ENCODE measurements around the gene PPP2R2C.

Gene PPP2R2C

DNA sequence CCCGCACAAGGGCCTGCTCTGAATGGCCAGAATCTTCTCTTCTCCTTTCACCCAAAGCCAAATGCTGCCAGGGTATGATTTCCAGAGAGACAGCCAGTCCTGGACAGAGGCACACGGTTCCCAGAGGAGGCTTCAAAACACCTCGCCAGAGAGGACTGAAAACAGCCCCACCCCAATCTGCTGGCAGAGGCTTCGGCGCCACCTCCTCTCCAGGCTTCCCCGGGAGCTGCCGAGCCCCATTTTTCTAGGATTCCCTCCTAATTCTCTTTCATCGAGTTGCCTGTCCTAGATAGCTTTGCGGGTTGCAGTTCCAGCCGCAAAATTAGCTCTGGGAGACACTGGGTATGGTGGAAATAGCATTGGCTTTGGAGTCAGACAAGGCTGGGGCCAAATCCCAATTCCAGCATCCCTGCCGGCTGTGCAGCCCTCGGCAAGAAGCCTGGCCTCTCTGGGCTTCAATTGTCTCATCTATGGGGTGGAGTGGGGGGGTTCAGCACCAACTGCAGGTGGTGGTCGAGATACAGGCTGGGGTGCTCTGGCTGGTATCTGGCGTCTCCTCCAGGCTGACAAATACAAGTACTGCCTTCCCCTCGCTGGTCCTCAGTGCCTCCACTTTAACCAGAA lies 22.6 kb downstream of the PPP2R2C start:
- DNase-seq (ENCODE audit: insufficient read length, low spot score) (no peak), FAIRE-seq (no peak)

DNA sequence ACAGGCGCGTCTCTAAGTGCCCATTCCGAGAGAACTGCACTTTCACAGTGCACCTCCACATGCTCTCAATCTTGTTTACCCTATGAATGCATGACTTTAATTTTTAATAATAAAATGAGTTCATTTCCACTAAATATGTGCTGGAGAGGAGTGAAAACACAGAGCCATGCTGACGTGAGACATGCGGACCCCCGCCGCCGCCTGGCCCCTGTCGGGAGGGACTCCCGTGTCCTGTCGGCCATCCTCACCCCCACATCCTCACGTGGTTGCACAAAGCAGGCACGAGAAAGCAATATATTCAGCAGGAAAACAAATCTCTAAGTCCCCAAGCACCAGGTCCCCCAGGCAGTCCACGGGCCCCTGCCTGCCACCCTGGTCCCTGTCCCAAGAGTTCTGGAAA lies 23.1 kb downstream of the PPP2R2C start:
- FAIRE-seq = no peak

GRCh38 chr4:6448476-6449170 lies 23.8 kb downstream of the PPP2R2C start:
- no peak for FAIRE-seq
- DNase-seq (ENCODE audit: insufficient read length, low spot score) = no peak

More for the DNA sequence above, 23.1 kb downstream of the PPP2R2C start:
- no peak for DNase-seq (ENCODE audit: insufficient read length, low spot score)

DNA sequence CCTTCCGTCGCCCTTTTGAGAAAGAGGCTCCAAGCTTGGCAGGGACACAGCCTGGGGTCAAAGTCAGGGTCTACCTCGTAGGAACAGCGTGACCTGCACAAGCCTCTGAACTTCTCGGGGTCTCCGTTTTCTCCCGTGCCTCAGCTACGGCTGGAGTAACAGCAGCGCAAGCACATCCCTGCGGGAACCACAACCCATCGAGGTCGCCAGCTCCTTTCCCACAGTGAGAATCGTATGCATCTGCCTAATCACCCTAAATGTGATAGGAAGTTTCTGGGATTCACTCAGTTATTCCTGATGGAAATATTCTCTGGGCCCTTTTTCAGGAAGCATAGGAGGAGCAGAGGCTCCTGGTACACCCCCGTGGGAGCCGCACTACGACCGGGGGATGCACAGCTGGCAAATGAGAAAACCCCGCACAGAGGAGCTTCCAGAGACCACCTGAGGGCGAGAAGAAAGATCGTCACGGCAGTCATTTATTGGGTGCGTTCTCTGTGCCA lies 24.7 kb downstream of the PPP2R2C start:
- DNase-seq (ENCODE audit: insufficient read length, low spot score) (no peak), FAIRE-seq (no peak)

- DNase-seq (ENCODE audit: insufficient read length, low spot score) = no peak
- no peak for FAIRE-seq
Measured at GRCh38 chr4:6446538-6447451, 25.6 kb downstream of the PPP2R2C start.

GRCh38 chr4:6446130-6446482 lies 26.3 kb downstream of the PPP2R2C start:
- DNase-seq (ENCODE audit: insufficient read length, low spot score) (no peak), FAIRE-seq (no peak)

DNA sequence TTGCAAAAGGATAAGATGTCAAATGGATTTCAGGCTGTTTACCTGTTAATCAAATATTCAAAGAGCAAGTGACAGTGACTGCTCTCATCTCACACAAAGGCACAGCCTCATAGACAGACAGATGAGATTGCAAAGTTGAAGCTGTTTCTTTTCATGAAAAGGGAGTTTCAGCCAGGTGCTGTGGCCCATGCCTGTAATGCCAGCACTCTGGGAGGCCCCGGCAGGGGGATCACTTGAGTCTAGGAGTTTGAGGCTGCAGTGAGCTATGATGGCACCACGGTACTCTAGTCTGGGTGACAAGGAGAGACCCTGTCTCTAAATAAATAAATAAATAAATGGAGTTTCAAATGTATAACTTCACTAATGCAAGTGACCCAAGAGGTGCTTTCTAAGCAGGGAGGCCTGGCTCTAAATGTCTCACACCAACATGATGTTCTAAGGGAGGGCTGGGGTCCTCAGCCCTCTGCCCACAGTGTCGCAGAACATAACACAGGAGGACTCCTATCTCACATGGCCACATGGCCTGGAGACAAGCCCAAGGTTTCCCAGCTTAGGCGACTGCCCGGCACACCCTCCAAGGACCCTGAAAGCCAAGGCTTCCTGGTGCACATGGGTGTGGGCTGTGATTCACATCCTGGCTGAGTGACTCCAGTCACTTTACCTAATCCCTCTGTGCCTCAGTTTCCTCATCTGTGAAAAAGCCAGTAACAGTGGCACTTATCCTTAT lies 26.8 kb downstream of the PPP2R2C start:
- DNase-seq (ENCODE audit: insufficient read length, low spot score) = no peak
- FAIRE-seq = no peak

DNA sequence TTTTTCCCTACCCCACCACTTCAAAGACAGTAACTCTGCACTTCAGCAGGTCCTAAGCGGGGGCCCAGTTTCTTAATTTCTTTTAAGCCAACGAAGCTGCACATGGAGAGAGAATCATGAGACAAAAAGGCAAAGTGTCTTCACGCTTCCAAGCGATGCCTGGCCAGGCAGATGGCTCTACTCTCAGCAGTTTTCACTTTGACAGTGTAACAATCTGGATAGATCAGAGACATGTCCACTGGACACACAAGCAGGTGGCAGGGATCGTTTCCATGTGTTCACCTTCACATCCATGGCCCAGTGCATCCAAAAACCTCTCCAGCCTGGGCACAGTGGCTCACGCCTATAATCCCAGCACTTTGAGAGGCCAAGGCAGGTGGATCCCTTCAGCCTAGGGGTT lies 27.8 kb downstream of the PPP2R2C start:
- FAIRE-seq = no peak
- DNase-seq (ENCODE audit: insufficient read length, low spot score) = no peak

GRCh38 chr4:6443035-6444023 lies 29.1 kb downstream of the PPP2R2C start:
- no peak for FAIRE-seq

GRCh38 chr4:6442555-6442954 lies 29.9 kb downstream of the PPP2R2C start:
- FAIRE-seq = no peak
- DNase-seq (ENCODE audit: insufficient read length, low spot score) = no peak

More at GRCh38 chr4:6443035-6444023, 29.1 kb downstream of the PPP2R2C start:
- no peak for DNase-seq (ENCODE audit: insufficient read length, low spot score)

GRCh38 chr4:6441758-6442157 lies 30.7 kb downstream of the PPP2R2C start:
- FAIRE-seq = no peak
- DNase-seq (ENCODE audit: insufficient read length, low spot score) = no peak

DNA sequence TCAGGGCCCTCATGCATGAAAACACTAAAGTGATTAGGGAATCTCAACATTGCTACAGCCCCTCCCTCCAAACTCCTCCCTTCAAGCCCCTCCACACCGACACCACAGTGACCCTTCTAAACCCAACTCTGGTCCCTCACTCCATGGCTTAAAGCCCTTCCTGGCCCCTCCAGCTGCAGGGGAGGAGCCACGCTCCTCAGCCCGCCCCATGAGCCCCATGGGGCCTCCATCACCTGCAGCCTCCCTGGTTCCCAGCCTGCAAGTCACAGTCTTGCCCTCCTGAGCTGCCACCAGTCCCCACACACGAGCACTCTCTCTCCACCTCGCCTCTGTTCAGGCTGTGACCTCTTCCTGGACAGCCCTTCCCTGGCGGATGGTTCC lies 31.2 kb downstream of the PPP2R2C start:
- no peak for DNase-seq (ENCODE audit: insufficient read length, low spot score)
- FAIRE-seq = no peak

DNA sequence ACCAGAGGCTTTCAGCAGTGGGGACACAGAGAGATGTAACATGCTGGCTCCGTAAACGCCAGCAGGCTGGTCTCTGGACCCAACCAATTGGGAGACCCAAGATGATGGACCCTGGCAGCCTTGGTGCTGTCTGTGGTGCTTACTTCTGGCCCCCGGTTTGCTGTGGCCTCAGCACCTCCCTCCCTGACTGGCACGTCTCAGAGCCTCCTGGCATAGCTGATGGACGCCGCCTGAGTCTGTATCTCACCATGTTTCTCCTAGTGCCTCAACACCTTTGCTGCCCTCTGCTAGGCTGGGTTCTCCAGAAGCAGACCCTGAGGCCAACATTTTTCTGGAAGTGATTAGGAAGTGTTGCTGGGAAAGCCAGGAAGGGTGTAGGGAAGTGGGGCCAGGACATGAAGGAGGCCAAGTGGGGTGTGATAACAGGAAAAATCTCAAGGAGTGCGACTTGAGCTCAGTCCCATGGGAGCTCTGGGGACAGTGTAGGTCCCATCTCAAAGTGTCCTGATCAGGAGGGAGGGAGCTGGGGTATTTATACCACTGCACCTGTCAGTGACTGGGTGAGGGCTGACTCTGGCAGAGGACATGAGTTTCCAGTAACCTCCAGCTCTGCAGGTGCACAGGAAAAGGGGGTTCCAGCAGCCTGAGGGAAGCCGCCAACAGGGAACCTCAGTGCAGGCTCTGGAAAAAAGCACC lies 31.8 kb downstream of the PPP2R2C start:
- no peak for FAIRE-seq
- no peak for DNase-seq (ENCODE audit: insufficient read length, low spot score)

- no peak for DNase-seq (ENCODE audit: insufficient read length, low spot score)
- no peak for FAIRE-seq
Measured at GRCh38 chr4:6439120-6439762, 33.2 kb downstream of the PPP2R2C start.

- DNase-seq (ENCODE audit: insufficient read length, low spot score) (no peak), FAIRE-seq (no peak)
Measured at GRCh38 chr4:6437826-6438238, 34.6 kb downstream of the PPP2R2C start.

DNA sequence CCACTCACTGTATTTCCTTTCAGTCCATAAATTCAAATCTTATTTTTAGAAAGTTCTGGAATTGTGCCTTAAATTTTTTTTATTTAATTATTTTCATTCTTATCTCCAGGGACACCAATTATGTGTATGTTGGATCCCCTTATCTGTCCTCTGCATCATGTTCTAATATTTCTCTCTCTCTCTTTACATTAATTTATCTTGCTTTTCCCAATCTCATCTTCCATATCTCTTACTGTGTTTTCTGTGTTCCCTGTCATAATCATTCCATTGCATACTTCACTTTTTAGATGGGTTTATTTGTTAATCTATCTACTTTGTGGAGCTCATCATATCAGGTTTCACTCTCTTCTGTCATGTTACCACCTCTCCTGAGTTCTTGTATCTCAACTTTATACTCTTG lies 37.4 kb downstream of the PPP2R2C start:
- no peak for FAIRE-seq
- DNase-seq (ENCODE audit: insufficient read length, low spot score) = no peak

DNA sequence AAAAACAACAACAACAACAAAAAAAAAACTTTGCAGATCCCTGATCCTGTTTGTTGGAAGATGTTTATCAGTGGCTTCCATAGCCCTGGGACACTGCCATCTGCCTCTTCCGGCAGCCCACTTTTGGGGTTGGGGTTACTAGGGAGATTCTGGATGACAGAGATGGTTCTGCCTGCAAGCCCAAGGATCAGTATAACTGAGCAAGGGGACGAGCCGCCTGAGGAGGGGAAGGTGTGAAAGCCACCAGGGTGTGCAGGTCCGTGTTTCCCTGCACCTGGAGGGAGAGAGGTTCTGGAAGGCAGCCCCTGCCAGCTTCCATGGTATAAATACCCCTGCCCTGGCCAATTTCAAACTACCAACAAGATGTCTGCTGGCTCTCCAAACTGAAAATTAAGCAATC lies 41.5 kb downstream of the PPP2R2C start:
- no peak for DNase-seq (ENCODE audit: insufficient read length, low spot score)
- no peak for FAIRE-seq

GRCh38 chr4:6427439-6428090 lies 44.8 kb downstream of the PPP2R2C start:
- FAIRE-seq = no peak
- no peak for DNase-seq (ENCODE audit: insufficient read length, low spot score)

Data from GM19239 (cell line).